GM23338 (cell line): ENCODE results near the gene EPHB1.

Experiments
- EZH2 ChIP-seq: fragments of 200-600 bp; sonication (generic); IDR thresholded peaks from one replicate; pipeline ENCODE4 v1.8.0; 2017; ENCODE audit warnings: antibody characterized with exemption, mild to moderate bottlenecking, low read depth; ENCODE audit not compliant: unreplicated experiment
- TF ChIP-seq, protein P1 (sequence below), 2 experiments: fragments of 200-600 bp in 1 of 2; sonication (generic) in 1 of 2; conservative IDR thresholded peaks; 2 replicates each; pipeline versions ENCODE4 v1.5.1 to v1.6.1; 2016 to 2017; ENCODE audit warnings: antibody characterized with exemption in 2 of 2, low read depth in 2 of 2, mild to moderate bottlenecking in 2 of 2, moderate library complexity in 1 of 2

GRCh38 chr3:134776518-134776917 lies 18.5 kb upstream of the EPHB1 start:
- no peak for TF ChIP-seq EZH2
- TF ChIP-seq, protein P1, sequence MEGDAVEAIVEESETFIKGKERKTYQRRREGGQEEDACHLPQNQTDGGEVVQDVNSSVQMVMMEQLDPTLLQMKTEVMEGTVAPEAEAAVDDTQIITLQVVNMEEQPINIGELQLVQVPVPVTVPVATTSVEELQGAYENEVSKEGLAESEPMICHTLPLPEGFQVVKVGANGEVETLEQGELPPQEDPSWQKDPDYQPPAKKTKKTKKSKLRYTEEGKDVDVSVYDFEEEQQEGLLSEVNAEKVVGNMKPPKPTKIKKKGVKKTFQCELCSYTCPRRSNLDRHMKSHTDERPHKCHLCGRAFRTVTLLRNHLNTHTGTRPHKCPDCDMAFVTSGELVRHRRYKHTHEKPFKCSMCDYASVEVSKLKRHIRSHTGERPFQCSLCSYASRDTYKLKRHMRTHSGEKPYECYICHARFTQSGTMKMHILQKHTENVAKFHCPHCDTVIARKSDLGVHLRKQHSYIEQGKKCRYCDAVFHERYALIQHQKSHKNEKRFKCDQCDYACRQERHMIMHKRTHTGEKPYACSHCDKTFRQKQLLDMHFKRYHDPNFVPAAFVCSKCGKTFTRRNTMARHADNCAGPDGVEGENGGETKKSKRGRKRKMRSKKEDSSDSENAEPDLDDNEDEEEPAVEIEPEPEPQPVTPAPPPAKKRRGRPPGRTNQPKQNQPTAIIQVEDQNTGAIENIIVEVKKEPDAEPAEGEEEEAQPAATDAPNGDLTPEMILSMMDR (conservative IDR thresholded peaks at IDR 0.05; ENCODE audit: low read depth in 2 of 2) = no peak
